Epithelial cell of esophagus (primary cell): Measurements from ENCODE around the gene HIRIP3.

Source experiments
- DNase-seq: peaks from one replicate; pipeline ENCODE4 v3.0.0; 2010; ENCODE audit warnings: low read depth
- H3K4me3 ChIP-seq: 2 replicates; pipeline ENCODE4 v1.5.1; 2011; ENCODE audit warnings: mild to moderate bottlenecking, low read length, control low read depth
- TF ChIP-seq, protein P1 (sequence below): IDR thresholded peaks from 2 replicates; pipeline ENCODE4 v1.5.1; 2011; ENCODE audit warnings: low read depth, mild to moderate bottlenecking, low read length, control low read depth, inconsistent platforms; ENCODE audit not compliant: insufficient read depth; ENCODE audit errors: missing control alignments

The HIRIP3 gene

GRCh38 chr16:30003670-30004423 is 8.4 kb upstream of the HIRIP3 start:
- TF ChIP-seq, protein P1, sequence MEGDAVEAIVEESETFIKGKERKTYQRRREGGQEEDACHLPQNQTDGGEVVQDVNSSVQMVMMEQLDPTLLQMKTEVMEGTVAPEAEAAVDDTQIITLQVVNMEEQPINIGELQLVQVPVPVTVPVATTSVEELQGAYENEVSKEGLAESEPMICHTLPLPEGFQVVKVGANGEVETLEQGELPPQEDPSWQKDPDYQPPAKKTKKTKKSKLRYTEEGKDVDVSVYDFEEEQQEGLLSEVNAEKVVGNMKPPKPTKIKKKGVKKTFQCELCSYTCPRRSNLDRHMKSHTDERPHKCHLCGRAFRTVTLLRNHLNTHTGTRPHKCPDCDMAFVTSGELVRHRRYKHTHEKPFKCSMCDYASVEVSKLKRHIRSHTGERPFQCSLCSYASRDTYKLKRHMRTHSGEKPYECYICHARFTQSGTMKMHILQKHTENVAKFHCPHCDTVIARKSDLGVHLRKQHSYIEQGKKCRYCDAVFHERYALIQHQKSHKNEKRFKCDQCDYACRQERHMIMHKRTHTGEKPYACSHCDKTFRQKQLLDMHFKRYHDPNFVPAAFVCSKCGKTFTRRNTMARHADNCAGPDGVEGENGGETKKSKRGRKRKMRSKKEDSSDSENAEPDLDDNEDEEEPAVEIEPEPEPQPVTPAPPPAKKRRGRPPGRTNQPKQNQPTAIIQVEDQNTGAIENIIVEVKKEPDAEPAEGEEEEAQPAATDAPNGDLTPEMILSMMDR = no peak
- H3K4me3 ChIP-seq = no peak overlapping the region
- no peak for DNase-seq

DNA sequence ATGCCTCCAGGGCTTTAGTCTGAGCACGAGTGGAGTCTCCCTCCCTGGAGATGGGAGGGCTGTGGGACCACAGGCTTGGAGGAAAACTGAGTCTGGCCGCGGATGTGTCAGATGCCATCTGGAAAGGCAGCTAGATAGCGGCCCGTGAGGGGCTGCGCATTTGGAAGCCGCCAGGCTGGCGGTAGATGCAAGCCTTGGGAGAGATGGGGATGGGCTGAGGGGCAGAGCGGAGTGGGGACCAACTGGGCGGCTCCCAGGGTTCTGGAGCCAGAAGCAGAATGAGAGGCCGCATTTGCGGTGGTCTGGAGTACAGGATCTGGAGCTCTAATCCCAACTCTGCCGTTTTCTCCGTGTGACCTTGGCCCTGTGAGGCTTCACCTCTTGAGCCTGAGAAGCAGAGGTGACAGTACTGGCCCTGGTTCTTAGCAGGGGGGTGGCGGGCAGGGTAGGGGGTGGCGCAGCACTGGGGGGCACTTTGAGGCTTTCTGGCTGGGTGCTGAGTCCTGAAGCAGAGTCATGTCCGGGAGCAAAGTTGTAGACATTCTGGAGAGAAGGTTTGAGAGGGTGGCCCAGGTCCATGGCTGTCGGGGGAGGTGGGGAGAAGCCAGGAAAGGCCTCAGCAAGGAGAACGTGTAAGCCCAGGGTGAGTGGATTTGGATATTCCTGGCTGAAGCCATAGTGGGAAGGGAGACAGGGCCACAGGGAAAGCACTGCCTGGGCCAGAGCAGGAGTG is 7.4 kb upstream of the HIRIP3 start:
- no peak overlapping the region for H3K4me3 ChIP-seq
- DNase-seq = no peak
- TF ChIP-seq, protein P1 = no peak

DNA sequence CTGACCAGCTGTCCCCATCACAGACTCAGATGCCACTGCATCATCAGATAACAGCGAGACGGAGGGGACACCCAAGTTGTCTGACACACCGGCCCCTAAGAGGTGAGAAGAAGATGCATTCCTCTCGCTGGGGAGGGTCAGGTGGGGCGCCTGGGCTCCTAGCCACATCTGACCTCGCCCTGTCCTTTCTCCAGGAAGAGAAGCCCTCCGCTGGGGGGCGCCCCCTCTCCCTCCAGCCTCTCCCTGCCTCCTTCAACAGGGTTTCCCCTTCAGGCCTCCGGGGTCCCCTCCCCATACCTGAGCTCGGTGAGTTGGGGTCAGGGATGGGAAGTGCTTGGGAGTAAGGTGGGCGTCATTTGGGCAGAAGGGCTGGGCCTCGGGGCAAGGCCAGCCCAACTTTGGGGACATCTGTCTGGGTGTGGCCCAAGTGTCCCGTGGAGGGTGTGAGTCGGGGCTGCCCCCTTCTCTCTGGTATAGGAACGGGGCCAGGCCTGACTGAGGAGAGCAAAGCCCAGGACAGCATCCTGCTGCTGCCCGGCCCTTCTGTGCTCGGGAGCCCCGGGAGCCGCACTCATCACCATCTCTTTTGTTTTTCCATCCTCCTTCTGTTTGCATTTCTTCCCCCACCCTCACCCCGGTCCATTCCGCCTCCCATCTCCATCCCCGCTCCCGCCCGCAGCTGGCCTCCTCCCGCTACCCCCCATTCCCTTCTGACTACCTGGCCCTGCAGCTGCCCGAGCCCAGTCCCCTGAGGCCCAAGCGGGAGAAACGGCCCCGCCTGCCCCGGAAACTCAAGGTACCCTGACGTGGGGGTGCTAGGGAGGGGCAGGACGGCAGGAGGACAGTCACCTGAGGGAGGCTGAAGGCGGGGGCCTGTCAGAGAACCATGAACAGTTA is 5.6 kb upstream of the HIRIP3 start:
- H3K4me3 ChIP-seq = no peak overlapping the region
- TF ChIP-seq, protein P1 = no peak
- no peak for DNase-seq

DNA sequence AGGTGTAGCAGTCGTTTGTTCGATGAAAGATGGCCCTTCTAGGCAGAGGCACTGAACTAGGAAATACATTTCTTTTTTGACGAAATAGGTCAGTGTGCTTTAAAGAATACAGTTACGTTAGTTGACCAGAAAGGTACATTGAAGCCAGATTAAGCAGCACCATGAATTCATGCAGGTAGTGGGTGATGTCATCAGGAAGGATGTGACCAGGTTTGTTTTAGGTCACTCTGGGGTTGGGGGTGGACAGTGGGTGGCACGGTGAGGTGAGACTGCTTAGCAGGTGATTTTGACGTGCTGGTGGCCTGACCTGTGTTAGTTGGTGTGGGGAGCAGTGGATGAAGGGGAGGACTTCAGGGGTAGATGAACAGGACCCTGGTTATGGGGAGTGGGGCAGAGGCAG is 4.2 kb upstream of the HIRIP3 start:
- DNase-seq = no peak
- no peak overlapping the region for H3K4me3 ChIP-seq
- TF ChIP-seq, protein P1 = no peak

DNA sequence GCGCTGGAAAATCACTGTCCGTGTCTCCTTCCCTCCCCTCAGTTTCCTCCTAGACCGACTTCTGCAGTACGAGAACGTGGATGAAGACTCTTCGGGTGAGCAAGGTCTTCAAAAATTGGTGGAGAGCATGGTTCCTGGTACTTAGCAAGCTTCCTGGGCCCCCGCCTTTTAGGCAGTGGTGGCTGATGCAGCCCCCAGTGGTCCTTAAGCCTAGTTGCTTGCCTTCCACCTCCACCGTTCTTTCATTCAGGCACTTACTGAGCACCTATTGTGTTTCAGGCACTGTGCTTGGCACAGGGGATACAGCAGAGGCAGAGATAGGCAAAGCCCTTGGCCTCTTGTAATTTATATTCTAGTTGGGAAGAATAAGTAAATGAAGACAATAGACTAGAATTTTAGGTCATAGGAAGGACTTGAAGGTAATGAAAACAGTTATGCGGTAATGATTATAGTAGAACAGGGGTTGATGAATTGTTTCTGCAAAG is 1.4 kb upstream of the HIRIP3 start:
- TF ChIP-seq, protein P1 = no peak
- peak overlapping the region; percentile 84 for H3K4me3 ChIP-seq
- DNase-seq = no peak

DNA sequence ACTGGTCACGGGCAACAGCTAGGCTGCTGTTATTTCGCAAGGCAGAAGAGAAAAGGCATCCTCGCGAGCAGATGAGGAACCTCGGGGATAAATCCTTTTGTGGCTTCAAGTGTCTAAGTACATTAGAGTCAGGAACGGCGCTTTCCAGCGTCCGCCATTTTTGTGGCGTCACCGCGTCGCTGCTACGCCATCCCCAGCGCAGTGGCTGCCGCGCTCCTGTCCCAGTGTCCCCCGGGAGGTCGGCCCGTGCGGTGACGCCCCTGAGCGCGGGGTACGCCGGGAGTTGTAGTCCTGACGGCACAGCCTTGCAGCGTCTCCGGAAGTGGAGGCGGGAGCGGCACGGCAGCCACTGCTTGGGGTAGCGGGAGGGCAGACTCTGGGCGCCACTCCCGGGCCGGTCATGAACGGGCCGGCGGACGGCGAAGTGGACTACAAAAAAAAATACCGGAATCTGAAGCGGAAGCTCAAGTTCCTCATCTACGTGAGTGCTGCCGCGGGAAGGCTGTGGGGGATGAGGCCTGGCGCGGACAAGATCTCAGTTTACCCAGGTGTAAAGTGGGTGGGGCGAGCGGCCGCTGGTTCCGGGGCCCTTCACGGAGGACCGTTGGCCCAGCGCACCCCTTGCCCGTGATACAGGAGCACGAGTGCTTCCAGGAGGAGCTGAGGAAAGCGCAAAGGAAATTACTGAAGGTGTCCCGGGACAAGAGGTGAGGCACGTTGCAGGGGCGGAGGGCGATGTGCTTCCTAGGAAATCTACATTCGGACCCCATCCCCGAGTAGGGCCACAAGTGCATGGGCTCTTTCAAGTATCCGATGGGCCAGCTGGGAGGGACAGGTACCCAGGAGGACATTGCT is 721 bp upstream of the HIRIP3 start, which contains the start of gene INO80E:
TSS of gene INO80E (plus strand) at position 331 of the 855 bp plus-strand sequence. CDS start at position 401, 70 bp downstream.
- TF ChIP-seq, protein P1 = no peak
- H3K4me3 ChIP-seq = peak within 1 kb of the TSS; percentile 84
- peak; percentile 97 for DNase-seq
